HepG2 (cell line): ENCODE results near the gene ARHGAP21. TPM values are rescaled to one million over a fixed set of nuclear protein-coding genes. Genes with fewer than 3 reads are reported as not detected.

ENCODE experiments used
- CEBPB ChIP-seq: IDR thresholded peaks from 2 replicates; pipeline ENCODE4 v1.6.1; 2011; ENCODE audit warnings: low read depth, low read length, improper control_type of control experiment, borderline replicate concordance
- GRHL1 ChIP-seq: sonication (generic); formaldehyde crosslinking; conservative IDR thresholded peaks from 2 replicates; pipeline ENCODE4 v1.8.0; 2022; ENCODE audit warnings: missing genetic modification reagents
- MLLT10 ChIP-seq: sonication (generic); formaldehyde crosslinking; IDR thresholded peaks from 2 replicates; pipeline ENCODE4 v1.4.0; 2020; ENCODE audit warnings: missing genetic modification reagents
- NCOA1 ChIP-seq: sonication (generic); formaldehyde crosslinking; IDR thresholded peaks from 2 replicates; pipeline ENCODE4 v1.9.0; 2021; ENCODE audit warnings: missing genetic modification reagents
- PRDM10 ChIP-seq: sonication (generic); formaldehyde crosslinking; IDR thresholded peaks from 2 replicates; pipeline ENCODE4 v1.4.0; 2020; ENCODE audit warnings: low read depth, missing genetic modification reagents
- TBX3 ChIP-seq: fragments of 450-650 bp; IDR thresholded peaks from 2 replicates; pipeline ENCODE4 v1.6.1; 2017; ENCODE audit warnings: antibody characterized with exemption, mild to moderate bottlenecking, inconsistent platforms, borderline replicate concordance
- TCF7 ChIP-seq: sonication (generic); IDR thresholded peaks from 2 replicates; pipeline ENCODE4 v1.6.1; 2016; ENCODE audit warnings: antibody characterized with exemption, low read depth
- ZBED4 ChIP-seq: sonication (generic); formaldehyde crosslinking; IDR thresholded peaks from 2 replicates; pipeline ENCODE4 v1.4.0; 2020; ENCODE audit warnings: missing genetic modification reagents, borderline replicate concordance
- ZBTB42 ChIP-seq: sonication (generic); formaldehyde crosslinking; IDR thresholded peaks from 2 replicates; pipeline ENCODE4 v1.5.0; 2020; ENCODE audit warnings: mild to moderate bottlenecking, missing genetic modification reagents
- ZNF10 ChIP-seq: sonication (generic); formaldehyde crosslinking; IDR thresholded peaks from 2 replicates; pipeline ENCODE4 v1.4.0; 2020; ENCODE audit warnings: mild to moderate bottlenecking, low read depth, missing genetic modification reagents, borderline replicate concordance
- ZNF746 ChIP-seq: sonication (generic); formaldehyde crosslinking; IDR thresholded peaks from 2 replicates; pipeline ENCODE4 v1.8.0; 2022; ENCODE audit warnings: mild to moderate bottlenecking, missing genetic modification reagents
- polyA plus RNA-seq, 8 experiments: library from polyadenylated mRNA; depleted of rRNA in 3 of 8; stranded (reverse) in 7 of 8; unstranded in 1 of 8; fragments of >200 nt; fragmentation: Illumina TruSeq in 4 of 8; extraction: Trizol in 4 of 8; gene quantifications; 2 replicates each; pipeline versions ENCODE4 v1.2.1 to v1.2.3, GENCODE V29; 2011 to 2016; ENCODE audit warnings: low read depth in 4 of 8, missing spikeins in 1 of 8, mixed read lengths in 1 of 8; ENCODE audit not compliant: insufficient read depth in 1 of 8
- total RNA-seq, 5 experiments: library from RNA; depleted of rRNA; stranded (reverse); fragments of >200 nt; fragmentation: Illumina TruSeq; extraction: Trizol; gene quantifications; 2 replicates each; pipeline ENCODE4 v1.2.3, GENCODE V29; 2016; ENCODE audit warnings: low read depth in 1 of 5

ARHGAP21 gene
- total and polyA plus RNA-seq, 2 of the 13 experiments (the other 11 are each of a cell fraction or from before 2014, with no cell fraction given): 23.9 to 26.6 TPM

- TF ChIP-seq PRDM10: no peak
- TF ChIP-seq ZBED4 (CRISPR knock-in tag): no peak
- no peak for TF ChIP-seq TBX3
- TF ChIP-seq ZNF746 (CRISPR knock-in tag): no peak
- TF ChIP-seq NCOA1 (CRISPR knock-in tag): no peak
- TF ChIP-seq CEBPB: no peak
- no peak for TF ChIP-seq ZNF10 (CRISPR knock-in tag)
- no peak for TF ChIP-seq MLLT10
- TF ChIP-seq TCF7: no peak
- TF ChIP-seq ZBTB42: no peak
- no peak for TF ChIP-seq GRHL1 (CRISPR knock-in tag)
Observed at GRCh38 chr10:24740714-24741113, 17.0 kb upstream of the ARHGAP21 start (continued).
